ENCODE results near the gene CMTM4.

DNA sequence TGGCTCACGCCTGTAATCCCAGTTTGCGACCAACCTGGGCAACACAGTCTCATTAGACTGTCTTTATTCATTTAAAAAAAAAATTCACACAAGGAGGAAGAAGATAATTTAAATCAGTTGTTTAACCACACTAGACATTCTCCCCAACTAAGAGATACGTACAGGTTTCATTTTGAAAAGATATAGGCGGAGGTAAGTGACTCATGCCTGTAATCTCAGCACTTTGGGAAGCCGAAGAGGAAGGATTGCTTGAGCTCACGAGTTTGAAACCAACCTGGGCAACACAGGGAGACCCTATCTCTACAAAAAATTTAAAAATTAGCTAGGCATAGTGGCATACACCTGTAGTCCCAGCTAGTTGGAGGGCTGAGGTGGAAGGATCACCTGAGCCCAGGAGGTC is 5.3 kb downstream of the CMTM4 start:
- TF ChIP-seq, protein P1, sequence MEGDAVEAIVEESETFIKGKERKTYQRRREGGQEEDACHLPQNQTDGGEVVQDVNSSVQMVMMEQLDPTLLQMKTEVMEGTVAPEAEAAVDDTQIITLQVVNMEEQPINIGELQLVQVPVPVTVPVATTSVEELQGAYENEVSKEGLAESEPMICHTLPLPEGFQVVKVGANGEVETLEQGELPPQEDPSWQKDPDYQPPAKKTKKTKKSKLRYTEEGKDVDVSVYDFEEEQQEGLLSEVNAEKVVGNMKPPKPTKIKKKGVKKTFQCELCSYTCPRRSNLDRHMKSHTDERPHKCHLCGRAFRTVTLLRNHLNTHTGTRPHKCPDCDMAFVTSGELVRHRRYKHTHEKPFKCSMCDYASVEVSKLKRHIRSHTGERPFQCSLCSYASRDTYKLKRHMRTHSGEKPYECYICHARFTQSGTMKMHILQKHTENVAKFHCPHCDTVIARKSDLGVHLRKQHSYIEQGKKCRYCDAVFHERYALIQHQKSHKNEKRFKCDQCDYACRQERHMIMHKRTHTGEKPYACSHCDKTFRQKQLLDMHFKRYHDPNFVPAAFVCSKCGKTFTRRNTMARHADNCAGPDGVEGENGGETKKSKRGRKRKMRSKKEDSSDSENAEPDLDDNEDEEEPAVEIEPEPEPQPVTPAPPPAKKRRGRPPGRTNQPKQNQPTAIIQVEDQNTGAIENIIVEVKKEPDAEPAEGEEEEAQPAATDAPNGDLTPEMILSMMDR (IDR thresholded peaks at IDR 0.05) = no peak
- TF ChIP-seq EZH2phosphoT487 (IDR thresholded peaks at IDR 0.05; ENCODE audit: borderline replicate concordance, low read depth) (no peak), MXI1 (IDR thresholded peaks at IDR 0.05; ENCODE audit: low read depth, low read length) (no peak), SIN3A (IDR thresholded peaks at IDR 0.05; ENCODE audit: borderline replicate concordance, low read depth, low read length) (no peak), EP300 (IDR thresholded peaks at IDR 0.05; ENCODE audit: borderline replicate concordance in 1 of 2, low read depth in 1 of 2, low read length in 1 of 2) (no peak), TEAD4 (IDR thresholded peaks at IDR 0.05; ENCODE audit: borderline replicate concordance, insufficient read depth) (no peak), SMC3 (IDR thresholded peaks at IDR 0.05; ENCODE audit: low read depth, low read length) (no peak), RXRA (IDR thresholded peaks at IDR 0.05; ENCODE audit: borderline replicate concordance, low read depth) (no peak), POLR2AphosphoS5 (IDR thresholded peaks at IDR 0.05; ENCODE audit: low read depth, low read length) (no peak), NFIC (IDR thresholded peaks at IDR 0.05; ENCODE audit: borderline replicate concordance) (no peak), TAF1 (IDR thresholded peaks at IDR 0.05; ENCODE audit: borderline replicate concordance, low read depth, low read length) (no peak)
- TF ChIP-seq, protein P2, sequence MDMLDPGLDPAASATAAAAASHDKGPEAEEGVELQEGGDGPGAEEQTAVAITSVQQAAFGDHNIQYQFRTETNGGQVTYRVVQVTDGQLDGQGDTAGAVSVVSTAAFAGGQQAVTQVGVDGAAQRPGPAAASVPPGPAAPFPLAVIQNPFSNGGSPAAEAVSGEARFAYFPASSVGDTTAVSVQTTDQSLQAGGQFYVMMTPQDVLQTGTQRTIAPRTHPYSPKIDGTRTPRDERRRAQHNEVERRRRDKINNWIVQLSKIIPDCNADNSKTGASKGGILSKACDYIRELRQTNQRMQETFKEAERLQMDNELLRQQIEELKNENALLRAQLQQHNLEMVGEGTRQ (IDR thresholded peaks at IDR 0.05; ENCODE audit: borderline replicate concordance, low read depth, low read length) = no peak
- TF ChIP-seq, protein P3, sequence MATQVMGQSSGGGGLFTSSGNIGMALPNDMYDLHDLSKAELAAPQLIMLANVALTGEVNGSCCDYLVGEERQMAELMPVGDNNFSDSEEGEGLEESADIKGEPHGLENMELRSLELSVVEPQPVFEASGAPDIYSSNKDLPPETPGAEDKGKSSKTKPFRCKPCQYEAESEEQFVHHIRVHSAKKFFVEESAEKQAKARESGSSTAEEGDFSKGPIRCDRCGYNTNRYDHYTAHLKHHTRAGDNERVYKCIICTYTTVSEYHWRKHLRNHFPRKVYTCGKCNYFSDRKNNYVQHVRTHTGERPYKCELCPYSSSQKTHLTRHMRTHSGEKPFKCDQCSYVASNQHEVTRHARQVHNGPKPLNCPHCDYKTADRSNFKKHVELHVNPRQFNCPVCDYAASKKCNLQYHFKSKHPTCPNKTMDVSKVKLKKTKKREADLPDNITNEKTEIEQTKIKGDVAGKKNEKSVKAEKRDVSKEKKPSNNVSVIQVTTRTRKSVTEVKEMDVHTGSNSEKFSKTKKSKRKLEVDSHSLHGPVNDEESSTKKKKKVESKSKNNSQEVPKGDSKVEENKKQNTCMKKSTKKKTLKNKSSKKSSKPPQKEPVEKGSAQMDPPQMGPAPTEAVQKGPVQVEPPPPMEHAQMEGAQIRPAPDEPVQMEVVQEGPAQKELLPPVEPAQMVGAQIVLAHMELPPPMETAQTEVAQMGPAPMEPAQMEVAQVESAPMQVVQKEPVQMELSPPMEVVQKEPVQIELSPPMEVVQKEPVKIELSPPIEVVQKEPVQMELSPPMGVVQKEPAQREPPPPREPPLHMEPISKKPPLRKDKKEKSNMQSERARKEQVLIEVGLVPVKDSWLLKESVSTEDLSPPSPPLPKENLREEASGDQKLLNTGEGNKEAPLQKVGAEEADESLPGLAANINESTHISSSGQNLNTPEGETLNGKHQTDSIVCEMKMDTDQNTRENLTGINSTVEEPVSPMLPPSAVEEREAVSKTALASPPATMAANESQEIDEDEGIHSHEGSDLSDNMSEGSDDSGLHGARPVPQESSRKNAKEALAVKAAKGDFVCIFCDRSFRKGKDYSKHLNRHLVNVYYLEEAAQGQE (IDR thresholded peaks at IDR 0.05; ENCODE audit: low read depth, low read length) = no peak
